ENCODE data around the gene GALNT1.

GALNT1 gene

DNA sequence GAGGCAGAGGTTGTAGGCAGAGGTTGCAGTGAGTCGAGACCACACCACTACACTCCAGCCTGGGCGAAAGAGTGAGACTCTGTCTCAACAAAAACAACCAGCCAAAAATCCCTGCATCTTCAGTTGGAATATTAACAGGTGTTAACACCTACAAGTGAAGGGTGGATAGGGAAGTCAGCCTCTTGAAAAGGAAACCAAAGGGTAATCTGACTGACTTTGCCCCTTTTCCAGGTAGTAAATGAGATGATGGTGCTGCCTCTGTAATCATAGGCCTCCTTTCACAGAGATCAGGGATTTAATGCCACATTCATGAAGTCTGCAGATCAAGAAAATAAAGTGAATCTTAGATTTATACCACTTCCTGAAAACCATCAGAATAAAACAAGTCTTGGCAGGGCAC lies 133.6 kb downstream of the GALNT1 start:
- Histone ChIP-seq H3K79me2 (ENCODE audit: insufficient read depth, low read length) (no peaks in the 10 kb centered on the region), H3K27ac (ENCODE audit: low read depth, low read length) (no peak overlapping the region), H2AFZ (ENCODE audit: low read depth, low read length, severe bottlenecking) (no peak overlapping the region), H3K27me3 (ENCODE audit: low read length) (no peaks in the 10 kb centered on the region), H4K20me1 (ENCODE audit: low read depth, low read length) (no peaks in the 10 kb centered on the region), H3K9me2 (replicated peaks; ENCODE audit: insufficient read depth, low read length) (no peaks in the 10 kb centered on the region), H3K4me3 (ENCODE audit: insufficient read depth, low read length, poor library complexity, severe bottlenecking) (no peak overlapping the region), H3K9ac (ENCODE audit: low read length) (no peak overlapping the region), H3K9me3 (ENCODE audit: insufficient read depth, low read length) (no peaks in the 10 kb centered on the region), H3K36me3 (ENCODE audit: low read length) (no peaks in the 10 kb centered on the region), H3K4me2 (ENCODE audit: low read depth, low read length, poor library complexity, severe bottlenecking) (no peak overlapping the region), H3F3A (ENCODE audit: insufficient read depth) (no peaks in the 10 kb centered on the region)
- no peak for TF ChIP-seq EZH2phosphoT487 (conservative IDR thresholded peaks at IDR 0.05; ENCODE audit: low read length)
- TF ChIP-seq, protein P1, sequence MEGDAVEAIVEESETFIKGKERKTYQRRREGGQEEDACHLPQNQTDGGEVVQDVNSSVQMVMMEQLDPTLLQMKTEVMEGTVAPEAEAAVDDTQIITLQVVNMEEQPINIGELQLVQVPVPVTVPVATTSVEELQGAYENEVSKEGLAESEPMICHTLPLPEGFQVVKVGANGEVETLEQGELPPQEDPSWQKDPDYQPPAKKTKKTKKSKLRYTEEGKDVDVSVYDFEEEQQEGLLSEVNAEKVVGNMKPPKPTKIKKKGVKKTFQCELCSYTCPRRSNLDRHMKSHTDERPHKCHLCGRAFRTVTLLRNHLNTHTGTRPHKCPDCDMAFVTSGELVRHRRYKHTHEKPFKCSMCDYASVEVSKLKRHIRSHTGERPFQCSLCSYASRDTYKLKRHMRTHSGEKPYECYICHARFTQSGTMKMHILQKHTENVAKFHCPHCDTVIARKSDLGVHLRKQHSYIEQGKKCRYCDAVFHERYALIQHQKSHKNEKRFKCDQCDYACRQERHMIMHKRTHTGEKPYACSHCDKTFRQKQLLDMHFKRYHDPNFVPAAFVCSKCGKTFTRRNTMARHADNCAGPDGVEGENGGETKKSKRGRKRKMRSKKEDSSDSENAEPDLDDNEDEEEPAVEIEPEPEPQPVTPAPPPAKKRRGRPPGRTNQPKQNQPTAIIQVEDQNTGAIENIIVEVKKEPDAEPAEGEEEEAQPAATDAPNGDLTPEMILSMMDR (IDR thresholded peaks at IDR 0.05; ENCODE audit: insufficient read depth, low read length, poor library complexity, severe bottlenecking) = no peak

DNA sequence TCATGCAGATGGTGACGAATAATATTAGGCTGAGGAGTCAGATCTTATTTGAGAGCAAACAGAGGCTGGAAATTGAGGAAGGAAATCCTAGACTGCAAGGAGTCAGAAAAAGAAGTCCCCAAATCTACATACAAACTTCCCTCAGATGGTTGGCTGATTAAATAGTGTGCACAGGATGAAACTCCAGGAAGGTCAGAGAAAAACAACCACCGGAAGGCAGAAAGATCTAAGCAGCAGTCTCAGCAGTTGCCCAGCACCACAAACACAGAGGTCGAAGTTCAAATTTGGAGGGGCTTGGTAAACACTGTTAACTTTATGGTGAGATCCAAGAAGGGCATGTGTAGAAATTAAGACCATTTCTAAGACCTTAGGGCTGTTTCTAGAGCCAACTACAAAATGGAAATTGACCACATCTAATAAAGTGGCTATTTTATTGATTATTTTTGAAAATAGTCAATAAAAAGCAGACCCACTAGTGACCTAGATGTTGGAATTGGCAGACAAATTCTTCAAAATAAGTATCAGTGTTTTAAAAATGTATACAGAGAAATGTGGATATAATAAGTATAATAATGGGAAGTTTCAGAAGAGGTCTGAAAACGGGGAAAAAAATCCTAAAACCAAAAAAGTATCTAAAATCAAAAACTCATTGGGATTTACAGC lies 134.8 kb downstream of the GALNT1 start:
- TF ChIP-seq, protein P1 (IDR thresholded peaks at IDR 0.05; ENCODE audit: insufficient read depth, low read length, poor library complexity, severe bottlenecking) = no peak
- no peak for TF ChIP-seq EZH2phosphoT487 (conservative IDR thresholded peaks at IDR 0.05; ENCODE audit: low read length)
- Histone ChIP-seq H3K27me3 (ENCODE audit: low read length) (no peaks in the 10 kb centered on the region), H3F3A (ENCODE audit: insufficient read depth) (no peaks in the 10 kb centered on the region), H3K4me3 (ENCODE audit: insufficient read depth, low read length, poor library complexity, severe bottlenecking) (no peak overlapping the region), H3K27ac (ENCODE audit: low read depth, low read length) (no peak overlapping the region), H3K9me2 (replicated peaks; ENCODE audit: insufficient read depth, low read length) (no peaks in the 10 kb centered on the region), H3K9me3 (ENCODE audit: insufficient read depth, low read length) (no peaks in the 10 kb centered on the region), H3K9ac (ENCODE audit: low read length) (no peak overlapping the region), H3K4me2 (ENCODE audit: low read depth, low read length, poor library complexity, severe bottlenecking) (no peak overlapping the region), H4K20me1 (ENCODE audit: low read depth, low read length) (no peaks in the 10 kb centered on the region), H3K79me2 (ENCODE audit: insufficient read depth, low read length) (no peaks in the 10 kb centered on the region), H3K36me3 (ENCODE audit: low read length) (no peaks in the 10 kb centered on the region), H2AFZ (ENCODE audit: low read depth, low read length, severe bottlenecking) (no peak overlapping the region)

DNA sequence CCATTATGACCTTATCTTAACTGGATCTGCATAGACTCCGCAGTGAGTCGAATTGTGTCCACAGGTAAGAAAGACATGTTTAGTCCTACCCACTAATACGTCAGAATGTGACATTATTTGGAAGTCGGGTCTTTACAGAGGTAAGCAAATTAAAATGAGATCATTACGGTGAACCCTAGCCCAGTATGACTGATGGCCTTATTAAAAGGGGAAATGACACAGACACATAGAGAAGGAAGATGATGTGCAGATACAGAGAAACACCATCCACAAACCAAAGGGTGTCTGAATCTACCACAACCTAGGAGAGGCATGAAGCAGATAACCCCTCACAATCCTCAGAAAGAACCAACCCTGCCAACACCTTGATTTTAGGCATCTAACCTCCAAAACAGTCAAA lies 135.6 kb downstream of the GALNT1 start:
- Histone ChIP-seq H3K9ac (ENCODE audit: low read length) (no peak overlapping the region), H3K27ac (ENCODE audit: low read depth, low read length) (no peak overlapping the region), H3K27me3 (ENCODE audit: low read length) (no peaks in the 10 kb centered on the region), H3K4me3 (ENCODE audit: insufficient read depth, low read length, poor library complexity, severe bottlenecking) (no peak overlapping the region), H4K20me1 (ENCODE audit: low read depth, low read length) (no peaks in the 10 kb centered on the region), H3K9me3 (ENCODE audit: insufficient read depth, low read length) (no peaks in the 10 kb centered on the region), H2AFZ (ENCODE audit: low read depth, low read length, severe bottlenecking) (no peak overlapping the region), H3K36me3 (ENCODE audit: low read length) (no peaks in the 10 kb centered on the region), H3K4me2 (ENCODE audit: low read depth, low read length, poor library complexity, severe bottlenecking) (no peak overlapping the region), H3K79me2 (ENCODE audit: insufficient read depth, low read length) (no peaks in the 10 kb centered on the region), H3K9me2 (replicated peaks; ENCODE audit: insufficient read depth, low read length) (no peaks in the 10 kb centered on the region), H3F3A (ENCODE audit: insufficient read depth) (no peaks in the 10 kb centered on the region)
- TF ChIP-seq, protein P1 (IDR thresholded peaks at IDR 0.05; ENCODE audit: insufficient read depth, low read length, poor library complexity, severe bottlenecking) = no peak
- no peak for TF ChIP-seq EZH2phosphoT487 (conservative IDR thresholded peaks at IDR 0.05; ENCODE audit: low read length)

All from SU-DHL-6 (cell line).